LNCaP clone FGC (cell line): ENCODE measurements around the gene RASAL1.

ENCODE experiments used
- DNase-seq: peaks from one replicate; pipeline ENCODE4 v3.0.0-alpha.2; 2011; ENCODE audit warnings: low read depth
- H3K4me3 ChIP-seq: 2 replicates; pipeline ENCODE4 v1.5.1; 2011; ENCODE audit warnings: mild to moderate bottlenecking, low read depth, low read length, control low read depth
- TF ChIP-seq, protein P1 (sequence below): IDR thresholded peaks from 2 replicates; pipeline ENCODE4 v1.5.1; 2012; ENCODE audit warnings: mild to moderate bottlenecking; ENCODE audit not compliant: control insufficient read depth, insufficient read depth; ENCODE audit errors: extremely low read depth

Gene RASAL1

DNA sequence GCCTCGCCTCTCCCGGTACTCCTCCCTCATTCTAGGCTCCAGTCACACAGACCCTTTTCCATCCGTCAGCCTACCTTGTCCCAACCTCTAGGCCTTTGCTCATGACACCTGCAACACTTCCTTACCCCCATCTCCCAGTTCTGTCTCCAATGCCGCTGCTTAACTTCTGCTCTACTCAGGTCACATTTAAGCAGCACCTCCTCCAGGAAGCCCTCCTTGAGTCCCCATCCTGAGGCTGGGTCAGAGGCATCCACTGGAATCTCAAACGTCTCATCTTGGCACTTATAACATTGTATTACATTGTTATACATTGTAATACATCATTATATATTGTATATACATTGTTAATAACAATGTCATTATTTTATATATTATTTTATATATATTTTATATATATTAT, 32.8 kb downstream of the RASAL1 start:
- no peak for DNase-seq
- TF ChIP-seq, protein P1, sequence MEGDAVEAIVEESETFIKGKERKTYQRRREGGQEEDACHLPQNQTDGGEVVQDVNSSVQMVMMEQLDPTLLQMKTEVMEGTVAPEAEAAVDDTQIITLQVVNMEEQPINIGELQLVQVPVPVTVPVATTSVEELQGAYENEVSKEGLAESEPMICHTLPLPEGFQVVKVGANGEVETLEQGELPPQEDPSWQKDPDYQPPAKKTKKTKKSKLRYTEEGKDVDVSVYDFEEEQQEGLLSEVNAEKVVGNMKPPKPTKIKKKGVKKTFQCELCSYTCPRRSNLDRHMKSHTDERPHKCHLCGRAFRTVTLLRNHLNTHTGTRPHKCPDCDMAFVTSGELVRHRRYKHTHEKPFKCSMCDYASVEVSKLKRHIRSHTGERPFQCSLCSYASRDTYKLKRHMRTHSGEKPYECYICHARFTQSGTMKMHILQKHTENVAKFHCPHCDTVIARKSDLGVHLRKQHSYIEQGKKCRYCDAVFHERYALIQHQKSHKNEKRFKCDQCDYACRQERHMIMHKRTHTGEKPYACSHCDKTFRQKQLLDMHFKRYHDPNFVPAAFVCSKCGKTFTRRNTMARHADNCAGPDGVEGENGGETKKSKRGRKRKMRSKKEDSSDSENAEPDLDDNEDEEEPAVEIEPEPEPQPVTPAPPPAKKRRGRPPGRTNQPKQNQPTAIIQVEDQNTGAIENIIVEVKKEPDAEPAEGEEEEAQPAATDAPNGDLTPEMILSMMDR = no peak

DNA sequence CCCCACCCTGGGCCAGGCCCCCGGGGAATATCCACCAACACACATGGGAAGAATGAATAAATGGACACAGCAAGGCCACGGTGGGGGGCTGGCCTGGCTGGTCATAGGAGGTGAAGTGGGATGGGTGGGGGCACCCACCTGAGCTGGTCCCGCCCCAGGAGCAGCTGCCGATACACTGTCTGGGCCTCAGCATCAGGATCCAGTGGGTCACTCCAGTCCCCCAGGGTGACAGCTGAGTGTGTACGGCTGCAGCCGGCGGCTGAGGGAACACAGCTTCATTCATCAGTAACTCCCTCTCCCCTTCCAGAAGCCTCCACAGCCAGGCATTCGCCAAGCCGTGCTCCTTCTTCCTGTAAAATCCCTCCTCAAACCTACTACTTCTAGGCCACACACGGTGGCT, 33.8 kb downstream of the RASAL1 start:
- DNase-seq = no peak
- no peak overlapping the region for H3K4me3 ChIP-seq
- TF ChIP-seq, protein P1 = no peak

More for the DNA sequence above, 32.8 kb downstream of the RASAL1 start:
- H3K4me3 ChIP-seq = no peak overlapping the region

DNA sequence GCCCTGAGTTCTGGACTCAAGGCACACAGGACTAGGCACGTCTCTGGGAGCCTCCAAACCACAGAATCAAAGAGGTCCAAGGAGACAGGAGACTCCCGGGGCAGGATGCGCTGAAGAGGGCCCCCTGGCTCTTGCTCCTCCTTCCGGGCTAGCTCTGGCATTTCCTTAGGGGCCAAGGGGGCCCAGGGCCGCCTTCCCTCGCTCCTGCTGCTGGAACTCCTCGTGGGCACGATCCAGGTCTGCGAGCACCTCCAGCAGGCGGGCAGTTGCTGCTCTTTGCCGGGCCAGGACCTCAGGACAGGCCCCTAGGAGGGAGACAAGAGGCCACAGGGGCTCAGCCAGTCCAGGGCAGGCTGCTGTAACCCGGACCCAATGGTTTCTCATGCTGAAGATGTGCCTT, 35.8 kb downstream of the RASAL1 start:
- no peak for DNase-seq
- no peak overlapping the region for H3K4me3 ChIP-seq
- TF ChIP-seq, protein P1 = no peak

DNA sequence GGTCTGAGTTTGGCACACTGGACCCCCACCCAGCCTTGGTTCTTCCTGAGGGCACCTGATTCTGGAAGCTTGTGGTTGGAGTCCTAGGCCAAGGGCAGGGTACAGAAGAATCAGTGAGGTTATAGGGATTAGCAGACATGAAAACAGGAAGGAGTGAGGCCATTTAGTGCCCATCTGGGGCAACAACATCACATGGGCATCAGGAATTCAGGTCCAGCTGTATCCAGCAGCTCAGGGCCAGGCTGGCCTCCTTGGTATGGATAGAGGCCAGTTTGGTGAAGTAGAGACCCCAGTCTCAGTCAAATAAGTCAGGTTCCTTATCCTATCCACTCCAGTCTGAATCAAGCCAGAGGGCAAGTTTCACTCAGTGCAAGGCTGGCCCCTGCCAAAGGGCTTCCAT, 36.2 kb downstream of the RASAL1 start:
- no peak for DNase-seq
- no peak overlapping the region for H3K4me3 ChIP-seq
- TF ChIP-seq, protein P1 = no peak

DNA sequence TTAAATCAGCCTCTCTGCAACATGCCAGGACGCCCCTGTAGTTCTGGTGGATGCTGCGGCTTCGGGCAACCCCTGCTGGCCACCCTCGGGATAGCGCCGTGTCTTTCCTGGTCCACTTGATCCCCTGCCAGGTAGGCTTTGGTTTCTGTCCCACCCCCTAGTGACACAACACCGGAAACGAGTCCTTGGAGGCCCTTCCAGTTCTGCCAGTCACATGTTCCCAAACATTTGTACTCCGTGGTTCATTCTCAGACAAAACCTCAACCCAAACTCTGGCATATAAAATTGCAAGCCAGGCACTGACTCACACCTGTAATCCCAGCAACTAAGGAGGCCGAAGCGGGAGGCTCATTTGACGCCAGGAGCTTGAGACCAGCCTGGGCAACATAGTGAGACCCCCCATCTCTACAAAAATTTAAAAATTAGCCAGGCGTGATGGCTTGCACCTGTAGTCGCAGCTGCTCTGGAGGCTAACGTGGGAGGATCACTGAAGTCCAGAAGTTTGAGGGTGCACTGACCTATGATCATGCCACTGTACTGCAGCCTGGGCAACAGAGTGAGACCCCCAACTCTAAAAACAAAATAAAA, 37.0 kb downstream of the RASAL1 start:
- H3K4me3 ChIP-seq = no peak overlapping the region
- peak; percentile 96 for DNase-seq
- TF ChIP-seq, protein P1 = peak; percentile 83

DNA sequence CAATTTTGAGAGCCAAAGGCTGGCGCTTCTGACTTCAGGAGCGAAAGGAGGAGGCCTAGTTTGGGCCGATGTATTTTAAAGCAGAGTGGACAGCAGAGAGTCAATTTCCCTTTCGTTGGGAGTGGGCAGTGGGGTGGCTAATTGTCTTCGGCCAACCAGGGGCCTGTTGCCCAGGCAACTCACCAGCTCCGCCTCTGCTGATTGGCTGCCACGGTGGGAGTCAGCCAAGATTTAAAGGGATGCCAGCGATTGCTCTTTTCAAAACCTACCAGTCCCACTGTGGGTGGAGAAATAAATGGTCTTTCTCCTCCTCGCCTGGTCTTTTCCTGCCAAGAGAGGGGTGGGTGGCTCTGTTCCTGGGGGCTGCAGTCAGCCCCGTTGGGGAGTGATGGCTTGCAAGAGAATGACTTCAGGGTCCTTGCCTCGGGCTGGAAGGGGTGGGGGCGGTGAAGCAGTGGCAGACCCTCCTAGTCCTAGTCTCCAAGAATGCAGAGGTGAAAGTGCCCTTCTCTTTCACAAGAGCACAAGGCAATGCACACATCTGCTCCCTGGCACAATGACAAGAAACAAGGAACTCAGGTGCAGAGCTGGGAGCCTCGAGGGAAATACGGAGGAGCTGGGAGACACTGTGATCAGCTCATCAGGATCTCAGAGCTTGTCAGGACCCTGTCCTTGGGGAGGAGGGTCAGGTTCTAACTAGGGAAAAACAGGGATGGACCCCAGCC, 37.7 kb downstream of the RASAL1 start:
- TF ChIP-seq, protein P1 = no peak
- H3K4me3 ChIP-seq = no peak overlapping the region
- no peak for DNase-seq
